Bronchial epithelial cell (primary cell): ENCODE results near the gene FGF18. TPM values are rescaled to one million over a fixed set of nuclear protein-coding genes. Genes with fewer than 3 reads are reported as not detected.
A peak's percentile ranks its signal among the peaks of the same experiment; 100 is the strongest.

Experiments
- DNase-seq: peaks from one replicate; pipeline ENCODE4 v3.0.0-alpha.2; 2010; ENCODE audit warnings: low read depth
- FAIRE-seq: peaks from 2 replicates; lab custom pipeline; 2011; peaks lifted over from hg19 to GRCh38; lab: Jason Lieb, UNC
- H3K27me3 ChIP-seq: 2 replicates; pipeline ENCODE4 v1.5.1; 2011; ENCODE audit warnings: low read length; ENCODE audit not compliant: control insufficient read depth, insufficient read depth
- H3K36me3 ChIP-seq: 2 replicates; pipeline ENCODE4 v1.5.1; 2011; ENCODE audit warnings: low read length; ENCODE audit not compliant: control insufficient read depth, insufficient read depth
- H3K4me3 ChIP-seq: 2 replicates; pipeline ENCODE4 v1.5.1; 2011; ENCODE audit warnings: mild to moderate bottlenecking, low read depth, low read length, control low read depth
- total RNA-seq: library from RNA; depleted of rRNA; stranded (reverse); fragments of >200 nt; gene quantifications from 2 replicates; pipeline ENCODE4 v1.2.1, GENCODE V29; 2014
- TF ChIP-seq, protein P1 (sequence below): IDR thresholded peaks from 2 replicates; pipeline ENCODE4 v1.5.1; 2011; ENCODE audit warnings: mild to moderate bottlenecking, moderate library complexity, low read length, control low read depth, inconsistent platforms; ENCODE audit not compliant: insufficient read depth, severe bottlenecking

Gene FGF18
- total RNA-seq, 1 donor from 2014 or later = not detected

DNA sequence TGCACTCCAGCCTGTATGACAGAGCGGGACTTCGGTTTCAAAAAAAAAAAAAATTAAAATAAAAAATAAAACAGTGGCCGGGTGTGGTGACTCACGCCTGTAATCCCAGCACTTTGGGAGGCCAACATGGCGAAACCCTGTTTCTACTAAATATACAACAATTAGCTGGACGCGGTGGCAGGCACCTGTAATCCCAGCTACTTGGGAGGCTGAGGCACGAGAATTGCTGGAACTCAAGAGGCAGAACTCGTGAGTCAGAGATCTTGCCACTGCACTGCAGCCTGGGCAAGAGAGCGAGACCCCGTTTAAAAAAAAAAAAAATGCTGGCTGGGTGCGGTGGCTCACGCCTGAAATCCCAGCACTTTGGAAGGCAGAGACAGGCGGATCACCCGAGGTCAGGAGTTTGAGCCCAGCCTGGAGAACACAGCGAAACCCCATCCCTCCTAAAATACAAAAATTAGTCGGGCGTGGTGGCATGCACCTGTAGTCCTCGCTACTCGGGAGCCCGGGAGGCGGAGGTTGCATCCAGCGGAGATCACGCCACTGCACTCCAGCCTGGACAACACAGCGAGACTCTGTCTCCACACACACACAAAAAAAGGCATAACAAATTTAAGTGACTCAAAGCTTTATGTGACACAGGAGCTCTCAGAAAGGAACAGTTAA is 33.3 kb upstream of the FGF18 start:
- Histone ChIP-seq H3K4me3 (no peak overlapping the region), H3K36me3 (no peaks in the 10 kb centered on the region), H3K27me3 (no peaks in the 10 kb centered on the region)
- TF ChIP-seq, protein P1, sequence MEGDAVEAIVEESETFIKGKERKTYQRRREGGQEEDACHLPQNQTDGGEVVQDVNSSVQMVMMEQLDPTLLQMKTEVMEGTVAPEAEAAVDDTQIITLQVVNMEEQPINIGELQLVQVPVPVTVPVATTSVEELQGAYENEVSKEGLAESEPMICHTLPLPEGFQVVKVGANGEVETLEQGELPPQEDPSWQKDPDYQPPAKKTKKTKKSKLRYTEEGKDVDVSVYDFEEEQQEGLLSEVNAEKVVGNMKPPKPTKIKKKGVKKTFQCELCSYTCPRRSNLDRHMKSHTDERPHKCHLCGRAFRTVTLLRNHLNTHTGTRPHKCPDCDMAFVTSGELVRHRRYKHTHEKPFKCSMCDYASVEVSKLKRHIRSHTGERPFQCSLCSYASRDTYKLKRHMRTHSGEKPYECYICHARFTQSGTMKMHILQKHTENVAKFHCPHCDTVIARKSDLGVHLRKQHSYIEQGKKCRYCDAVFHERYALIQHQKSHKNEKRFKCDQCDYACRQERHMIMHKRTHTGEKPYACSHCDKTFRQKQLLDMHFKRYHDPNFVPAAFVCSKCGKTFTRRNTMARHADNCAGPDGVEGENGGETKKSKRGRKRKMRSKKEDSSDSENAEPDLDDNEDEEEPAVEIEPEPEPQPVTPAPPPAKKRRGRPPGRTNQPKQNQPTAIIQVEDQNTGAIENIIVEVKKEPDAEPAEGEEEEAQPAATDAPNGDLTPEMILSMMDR = no peak
- FAIRE-seq = no peak
- no peak for DNase-seq

DNA sequence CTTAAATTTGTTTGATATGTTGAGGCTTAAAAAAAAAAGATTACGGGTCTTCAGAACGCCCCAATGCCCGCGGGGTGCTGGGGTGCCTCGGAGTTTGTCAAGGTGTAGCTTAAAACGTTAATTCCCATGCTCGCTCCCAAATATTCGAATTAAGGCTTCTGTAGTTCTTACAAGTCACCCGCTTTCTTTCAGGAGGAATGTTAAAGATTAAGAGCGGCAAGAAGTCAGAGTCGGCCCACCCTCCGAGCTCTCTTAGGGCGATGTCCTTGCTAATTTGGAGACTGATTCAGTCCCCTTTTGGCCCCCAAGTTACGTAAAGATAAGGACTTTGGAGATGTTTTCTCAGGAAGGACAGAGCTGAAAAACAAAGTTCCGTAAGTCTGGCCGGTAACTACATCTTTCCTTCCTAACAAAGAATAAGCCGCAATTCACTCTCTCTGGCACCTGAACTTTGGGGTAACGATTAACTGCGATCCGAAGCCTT is 32.5 kb upstream of the FGF18 start:
- Histone ChIP-seq H3K27me3 (no peaks in the 10 kb centered on the region), H3K36me3 (peaks cover 3% of the 10 kb centered on the region), H3K4me3 (peak overlapping the region; percentile 55)
- no peak for DNase-seq
- no peak for FAIRE-seq
- TF ChIP-seq, protein P1 = no peak

DNA sequence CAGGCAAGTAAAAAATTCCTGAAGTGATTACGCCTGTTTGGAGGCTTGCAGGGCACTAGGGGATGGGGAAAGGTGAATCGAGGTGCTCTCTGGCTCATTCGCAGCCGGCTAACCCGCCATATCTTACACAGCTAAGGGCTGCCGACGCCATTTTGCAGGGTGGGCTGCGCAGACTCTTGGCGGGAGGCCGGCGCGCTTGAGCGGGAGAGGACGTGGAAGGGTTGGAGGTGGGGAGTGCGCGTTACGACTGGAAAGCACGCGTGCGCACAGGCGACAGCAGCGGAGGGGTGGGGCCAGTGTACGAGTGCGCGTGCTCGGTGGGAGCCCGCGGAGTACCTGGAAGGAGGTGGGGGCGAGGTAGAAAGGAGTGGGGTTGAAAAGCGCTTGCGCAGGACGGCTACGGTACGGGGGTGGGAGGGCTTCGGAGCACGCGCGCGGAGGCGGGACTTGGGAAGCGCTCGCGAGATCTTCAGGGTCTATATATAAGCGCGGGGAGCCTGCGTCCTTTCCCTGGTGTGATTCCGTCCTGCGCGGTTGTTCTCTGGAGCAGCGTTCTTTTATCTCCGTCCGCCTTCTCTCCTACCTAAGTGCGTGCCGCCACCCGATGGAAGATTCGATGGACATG is 32.0 kb upstream of the FGF18 start, which contains the start of gene NPM1:
Gene NPM1, plus strand, starts transcription at position 505 of the 625 bp plus-strand sequence. Its CDS starts 100 bp downstream, at position 605.
- peak; percentile 92 for DNase-seq
- Histone ChIP-seq H3K27me3 (no peaks in the 10 kb centered on the region), H3K36me3 (peaks cover 7% of the 10 kb centered on the region), H3K4me3 (peak within 1 kb of the TSS; percentile 78)
- TF ChIP-seq, protein P1 = no peak
- FAIRE-seq = no peak

DNA sequence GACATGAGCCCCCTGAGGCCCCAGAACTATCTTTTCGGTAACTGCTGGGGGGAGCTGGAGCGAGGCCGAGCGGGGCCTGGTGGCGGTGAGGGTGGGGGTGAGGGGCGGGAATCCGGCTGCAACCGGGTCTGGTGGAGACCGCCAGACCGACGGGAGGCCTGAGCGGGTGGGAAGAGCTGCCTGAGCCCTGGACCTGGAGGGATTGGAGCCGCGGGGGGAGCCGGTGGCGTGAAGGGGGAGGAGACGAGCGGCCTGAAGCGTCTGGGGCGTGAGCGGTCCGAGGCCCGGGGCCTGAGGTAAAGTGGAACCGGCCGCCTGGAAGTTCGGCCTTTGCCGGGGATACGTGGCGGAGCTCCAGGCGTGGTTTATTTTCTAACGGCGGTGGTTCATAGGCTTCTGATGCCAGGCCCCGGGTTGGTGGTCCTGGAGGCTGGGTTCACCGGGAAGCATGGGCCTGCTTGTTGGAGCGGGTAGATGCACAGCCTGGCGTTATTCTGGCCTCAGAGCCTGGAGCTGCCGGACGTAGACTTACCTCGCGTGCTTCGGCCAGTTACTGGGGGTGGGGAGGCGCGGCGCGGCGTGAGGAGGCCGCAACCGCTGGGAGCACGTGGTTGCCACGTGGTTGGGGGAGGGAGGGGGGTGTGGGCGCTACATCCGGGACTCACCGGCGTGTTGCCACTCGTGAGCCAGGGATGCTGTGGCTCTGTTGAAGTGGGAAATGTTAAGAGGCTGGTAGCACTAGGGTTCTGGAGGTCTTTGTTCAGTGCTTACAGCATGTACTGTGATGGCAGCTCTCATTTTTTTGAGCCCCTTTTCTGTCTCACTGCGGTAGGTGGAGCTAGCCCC is 31.3 kb upstream of the FGF18 start:
- peak; percentile 47 for DNase-seq
- FAIRE-seq = no peak
- TF ChIP-seq, protein P1 = no peak

DNA sequence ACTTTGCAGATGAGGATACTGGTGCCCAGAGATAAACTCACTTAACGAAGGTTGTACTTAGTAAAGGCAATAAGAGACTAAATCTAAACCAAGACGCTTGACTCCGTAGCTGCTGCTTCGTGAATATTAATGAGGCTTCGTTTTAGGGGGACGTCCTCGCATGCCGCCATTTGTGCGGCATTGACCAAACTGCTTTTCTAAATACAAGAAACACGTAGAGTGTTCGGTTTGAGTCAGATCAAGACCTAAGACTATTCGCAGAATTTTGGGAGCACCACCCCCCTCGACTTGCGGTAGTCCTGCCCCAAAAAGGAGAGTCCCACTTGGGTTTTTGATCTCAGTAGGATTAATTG is 30.7 kb upstream of the FGF18 start:
- TF ChIP-seq, protein P1 = no peak
- H3K4me3 ChIP-seq = peak overlapping the region; percentile 78
- no peak for FAIRE-seq
- DNase-seq = no peak
- H3K27me3 ChIP-seq = no peaks in the 10 kb centered on the region
- peaks cover 11% of the 10 kb centered on the region for H3K36me3 ChIP-seq

More for the DNA sequence above, 31.3 kb upstream of the FGF18 start:
- peaks cover 10% of the 10 kb centered on the region for H3K36me3 ChIP-seq
- no peaks in the 10 kb centered on the region for H3K27me3 ChIP-seq
- H3K4me3 ChIP-seq = peak overlapping the region; percentile 78
